ENCODE data around the gene TENM4. TPM values are rescaled to one million over a fixed set of nuclear protein-coding genes. Genes with fewer than 3 reads are reported as not detected.

The TENM4 gene
- polyA plus RNA-seq, 1 donor from 2014 or later, result 16.8 TPM

- Histone ChIP-seq H3K36me3 (ENCODE audit: insufficient read depth, low read length) (no peaks in the 10 kb centered on the region), H3K79me2 (replicated peaks; ENCODE audit: insufficient read depth, low read length) (no peaks in the 10 kb centered on the region), H2AFZ (ENCODE audit: low read depth, low read length) (no peak overlapping the region), H3K9ac (ENCODE audit: low read length) (peak overlapping the region; percentile 27), H3F3A (ENCODE audit: insufficient read depth, low read length, poor library complexity, severe bottlenecking) (no peaks in the 10 kb centered on the region), H3K27ac (ENCODE audit: low read length) (no peak overlapping the region), H3K4me3 (ENCODE audit: low read length) (peak overlapping the region; percentile 57), H3K27me3 (ENCODE audit: insufficient read depth, low read depth, low read length) (no peaks in the 10 kb centered on the region), H3K9me2 (ENCODE audit: insufficient read depth, low read length) (no peaks in the 10 kb centered on the region), H3K9me3 (ENCODE audit: low read length) (no peaks in the 10 kb centered on the region), H3K4me2 (ENCODE audit: low read length) (no peak overlapping the region), H4K20me1 (ENCODE audit: insufficient read depth) (no peaks in the 10 kb centered on the region)
- TF ChIP-seq MXI1 (conservative IDR thresholded peaks at IDR 0.05; ENCODE audit: poor library complexity, severe bottlenecking), result peak; percentile 31
- TF ChIP-seq TAF1 (IDR thresholded peaks at IDR 0.05; ENCODE audit: low read depth), result no peak
- TF ChIP-seq REST (IDR thresholded peaks at IDR 0.05; ENCODE audit: borderline replicate concordance), result no peak
- TF ChIP-seq POLR2AphosphoS5 (IDR thresholded peaks at IDR 0.05), result no peak
Measured at GRCh38 chr11:78961937-78962701, 478.7 kb downstream of the TENM4 start.

DNA sequence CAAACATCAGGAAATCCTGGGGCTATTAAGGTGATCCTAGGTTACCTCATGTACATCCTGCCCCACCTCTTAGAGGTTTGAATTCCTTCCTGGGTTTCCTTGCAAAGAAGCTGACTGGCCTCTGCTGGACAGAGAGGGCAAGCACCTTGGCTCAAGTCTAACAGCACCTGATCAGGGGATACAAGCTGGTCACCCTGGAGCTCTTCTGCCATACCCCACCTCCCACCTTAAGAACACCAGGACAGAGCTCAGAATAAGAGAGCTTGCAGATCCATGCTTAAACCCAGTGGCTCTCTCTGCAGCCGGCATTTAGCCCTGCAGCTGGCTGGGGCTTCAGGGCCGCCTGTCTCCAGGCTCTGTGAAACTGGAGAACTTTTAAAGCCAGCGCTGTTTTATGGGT is 479.6 kb downstream of the TENM4 start:
- no peaks in the 10 kb centered on the region for H3K27me3 ChIP-seq (ENCODE audit: insufficient read depth, low read depth, low read length)
- H3K27ac ChIP-seq (ENCODE audit: low read length), result no peak overlapping the region
- no peaks in the 10 kb centered on the region for H4K20me1 ChIP-seq (ENCODE audit: insufficient read depth)
- H3K9ac ChIP-seq (ENCODE audit: low read length), result no peak overlapping the region
- no peak overlapping the region for H3K4me3 ChIP-seq (ENCODE audit: low read length)
- no peak overlapping the region for H3K4me2 ChIP-seq (ENCODE audit: low read length)
- TF ChIP-seq EP300 (conservative IDR thresholded peaks at IDR 0.05; ENCODE audit: poor library complexity, severe bottlenecking), result no peak
- TF ChIP-seq SMC3 (conservative IDR thresholded peaks at IDR 0.05; ENCODE audit: poor library complexity), result no peak
- no peak for TF ChIP-seq EZH2 (IDR thresholded peaks at IDR 0.05; ENCODE audit: borderline replicate concordance, insufficient read depth, low read length, poor library complexity, severe bottlenecking)
- TF ChIP-seq, protein P1, sequence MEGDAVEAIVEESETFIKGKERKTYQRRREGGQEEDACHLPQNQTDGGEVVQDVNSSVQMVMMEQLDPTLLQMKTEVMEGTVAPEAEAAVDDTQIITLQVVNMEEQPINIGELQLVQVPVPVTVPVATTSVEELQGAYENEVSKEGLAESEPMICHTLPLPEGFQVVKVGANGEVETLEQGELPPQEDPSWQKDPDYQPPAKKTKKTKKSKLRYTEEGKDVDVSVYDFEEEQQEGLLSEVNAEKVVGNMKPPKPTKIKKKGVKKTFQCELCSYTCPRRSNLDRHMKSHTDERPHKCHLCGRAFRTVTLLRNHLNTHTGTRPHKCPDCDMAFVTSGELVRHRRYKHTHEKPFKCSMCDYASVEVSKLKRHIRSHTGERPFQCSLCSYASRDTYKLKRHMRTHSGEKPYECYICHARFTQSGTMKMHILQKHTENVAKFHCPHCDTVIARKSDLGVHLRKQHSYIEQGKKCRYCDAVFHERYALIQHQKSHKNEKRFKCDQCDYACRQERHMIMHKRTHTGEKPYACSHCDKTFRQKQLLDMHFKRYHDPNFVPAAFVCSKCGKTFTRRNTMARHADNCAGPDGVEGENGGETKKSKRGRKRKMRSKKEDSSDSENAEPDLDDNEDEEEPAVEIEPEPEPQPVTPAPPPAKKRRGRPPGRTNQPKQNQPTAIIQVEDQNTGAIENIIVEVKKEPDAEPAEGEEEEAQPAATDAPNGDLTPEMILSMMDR (IDR thresholded peaks at IDR 0.05; ENCODE audit: poor library complexity, severe bottlenecking), result no peak
- TF ChIP-seq POLR2AphosphoS5 (IDR thresholded peaks at IDR 0.05), result no peak
- TF ChIP-seq MXI1 (conservative IDR thresholded peaks at IDR 0.05; ENCODE audit: poor library complexity, severe bottlenecking), result no peak
- no peak for TF ChIP-seq TAF1 (IDR thresholded peaks at IDR 0.05; ENCODE audit: low read depth)
- TF ChIP-seq RAD21 (conservative IDR thresholded peaks at IDR 0.05), result no peak
- TF ChIP-seq REST (IDR thresholded peaks at IDR 0.05; ENCODE audit: borderline replicate concordance), result no peak
- H3F3A ChIP-seq (ENCODE audit: insufficient read depth, low read length, poor library complexity, severe bottlenecking), result no peaks in the 10 kb centered on the region
- H3K9me3 ChIP-seq (ENCODE audit: low read length), result no peaks in the 10 kb centered on the region
- no peaks in the 10 kb centered on the region for H3K79me2 ChIP-seq (replicated peaks; ENCODE audit: insufficient read depth, low read length)
- no peaks in the 10 kb centered on the region for H3K9me2 ChIP-seq (ENCODE audit: insufficient read depth, low read length)
- H3K36me3 ChIP-seq (ENCODE audit: insufficient read depth, low read length), result no peaks in the 10 kb centered on the region
- H2AFZ ChIP-seq (ENCODE audit: low read depth, low read length), result no peak overlapping the region
